ENCODE results near the gene PARD3B. TPM values are rescaled to one million over a fixed set of nuclear protein-coding genes. Genes with fewer than 3 reads are reported as not detected.
A peak's percentile ranks its signal among the peaks of the same experiment; 100 is the strongest.

PARD3B gene
- total and polyA plus RNA-seq, 5 donors from 2014 or later: 0.03 to 0.68 (median 0.08) TPM; not detected in 1

DNA sequence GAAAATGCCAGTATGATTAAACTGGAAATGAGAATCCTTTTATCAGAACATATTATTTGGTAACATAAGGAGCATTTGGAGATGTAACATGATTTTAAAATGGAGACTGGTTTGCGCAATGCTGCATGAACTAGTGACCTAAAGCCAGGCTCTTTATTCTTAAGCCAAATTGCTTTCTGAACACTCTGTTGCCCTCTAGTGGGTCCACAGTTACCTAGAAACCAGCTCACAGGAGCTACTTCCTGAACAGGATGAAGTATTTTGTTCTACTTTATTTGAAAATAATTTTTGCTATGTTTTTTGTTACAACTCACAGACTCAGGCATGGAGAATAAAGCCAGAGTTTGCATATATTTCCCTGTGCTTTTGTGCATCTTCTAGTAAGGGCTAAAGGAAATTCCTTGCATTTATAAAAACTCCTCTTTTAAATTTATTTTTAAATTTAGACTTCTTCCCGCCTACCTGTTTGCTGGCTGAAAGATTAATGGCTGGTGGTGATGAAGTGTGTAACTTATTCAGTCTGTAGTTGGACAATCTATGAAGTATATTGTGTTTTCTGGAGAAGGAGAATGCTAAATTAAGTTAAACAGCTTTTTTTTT is 146.7 kb downstream of the PARD3B start:
- Mint-ChIP-seq H3K9me3 (peaks cover 0 to 1% (median 0%) of the 10 kb centered on the region in 7 donors), H3K36me3 (no peaks in the 10 kb centered on the region), H3K4me1 (peaks cover 0 to 6% (median 2%) of the 10 kb centered on the region in 4 donors), H3K27ac (no peak overlapping the region), H3K4me3 (no peak overlapping the region), H3K27me3 (peaks cover 3% of the 10 kb centered on the region)
- Histone ChIP-seq H3K27me3 (ENCODE audit: control insufficient read depth, insufficient read depth, low read length) (peaks cover 2% of the 10 kb centered on the region), H3K36me3 (ENCODE audit: control insufficient read depth, insufficient read depth, low read length) (no peaks in the 10 kb centered on the region), H3K4me1 (ENCODE audit: control insufficient read depth, insufficient read depth, low read length, poor library complexity, severe bottlenecking) (no peaks in the 10 kb centered on the region), H3K9me3 (ENCODE audit: control insufficient read depth in 2 of 2, low read length in 2 of 2) (no peaks in the 10 kb centered on the region), H3K4me3 (ENCODE audit: low read depth, low read length) (no peak overlapping the region), H3K27ac (ENCODE audit: insufficient read depth, low read length, poor library complexity, severe bottlenecking) (no peak overlapping the region)
- ATAC-seq (ENCODE audit: low read depth in 2 of 2) (no peak), DNase-seq (peak in 2 of 3 donors; percentile 13 to 64)

GRCh38 chr2:204692790-204693189 is 147.5 kb downstream of the PARD3B start:
- Histone ChIP-seq H3K4me1 (ENCODE audit: control insufficient read depth, insufficient read depth, low read length, poor library complexity, severe bottlenecking) (no peaks in the 10 kb centered on the region), H3K36me3 (ENCODE audit: control insufficient read depth, insufficient read depth, low read length) (no peaks in the 10 kb centered on the region), H3K27ac (ENCODE audit: insufficient read depth, low read length, poor library complexity, severe bottlenecking) (no peak overlapping the region), H3K4me3 (ENCODE audit: low read depth, low read length) (no peak overlapping the region), H3K9me3 (ENCODE audit: control insufficient read depth in 2 of 2, low read length in 2 of 2) (no peaks in the 10 kb centered on the region), H3K27me3 (ENCODE audit: control insufficient read depth, insufficient read depth, low read length) (peaks cover 2% of the 10 kb centered on the region)
- no peak overlapping the region for H3K4me3 Mint-ChIP-seq
- H3K27me3 Mint-ChIP-seq: peaks cover 4% of the 10 kb centered on the region
- peaks cover 0 to 1% (median 0%) of the 10 kb centered on the region in 7 donors for H3K9me3 Mint-ChIP-seq
- peaks cover 0 to 6% (median 2%) of the 10 kb centered on the region in 4 donors for H3K4me1 Mint-ChIP-seq
- ATAC-seq (ENCODE audit: low read depth in 2 of 2): no peak
- no peak overlapping the region for H3K27ac Mint-ChIP-seq
- no peaks in the 10 kb centered on the region for H3K36me3 Mint-ChIP-seq
- no peak for DNase-seq

DNA sequence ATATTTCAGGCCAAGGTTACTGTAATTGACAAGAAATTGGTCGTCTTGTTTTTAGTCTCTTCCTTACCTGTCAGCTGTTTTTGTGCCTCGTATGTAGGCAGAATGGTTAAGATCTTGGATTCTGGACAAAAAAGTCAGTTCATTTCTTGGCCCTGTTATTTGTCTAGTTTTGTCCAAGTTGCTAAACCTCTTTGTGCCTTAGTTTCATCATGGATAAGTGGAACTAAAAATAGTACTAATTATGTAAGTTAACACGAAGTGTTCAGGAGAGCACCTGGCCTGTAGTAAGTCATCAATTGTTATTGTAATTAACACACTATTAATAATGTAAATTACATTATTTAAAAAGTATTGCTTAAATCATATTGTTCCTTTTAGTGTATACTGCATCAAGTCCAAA is 148.0 kb downstream of the PARD3B start:
- H3K27ac Mint-ChIP-seq: no peak overlapping the region
- no peaks in the 10 kb centered on the region for H3K36me3 Mint-ChIP-seq
- Histone ChIP-seq H3K27ac (ENCODE audit: insufficient read depth, low read length, poor library complexity, severe bottlenecking) (no peak overlapping the region), H3K4me3 (ENCODE audit: low read depth, low read length) (no peak overlapping the region), H3K4me1 (ENCODE audit: control insufficient read depth, insufficient read depth, low read length, poor library complexity, severe bottlenecking) (no peaks in the 10 kb centered on the region), H3K36me3 (ENCODE audit: control insufficient read depth, insufficient read depth, low read length) (no peaks in the 10 kb centered on the region), H3K27me3 (ENCODE audit: control insufficient read depth, insufficient read depth, low read length) (peaks cover 2% of the 10 kb centered on the region), H3K9me3 (ENCODE audit: control insufficient read depth in 2 of 2, low read length in 2 of 2) (no peaks in the 10 kb centered on the region)
- H3K9me3 Mint-ChIP-seq: peaks cover 0 to 1% (median 0%) of the 10 kb centered on the region in 7 donors
- peak overlapping the region in 1 of 4 donors; percentile 28 for H3K4me3 Mint-ChIP-seq
- ATAC-seq (ENCODE audit: low read depth in 2 of 2) (no peak), DNase-seq (no peak)
- peaks cover 4% of the 10 kb centered on the region for H3K27me3 Mint-ChIP-seq
- H3K4me1 Mint-ChIP-seq: peaks cover 0 to 6% (median 2%) of the 10 kb centered on the region in 4 donors

DNA sequence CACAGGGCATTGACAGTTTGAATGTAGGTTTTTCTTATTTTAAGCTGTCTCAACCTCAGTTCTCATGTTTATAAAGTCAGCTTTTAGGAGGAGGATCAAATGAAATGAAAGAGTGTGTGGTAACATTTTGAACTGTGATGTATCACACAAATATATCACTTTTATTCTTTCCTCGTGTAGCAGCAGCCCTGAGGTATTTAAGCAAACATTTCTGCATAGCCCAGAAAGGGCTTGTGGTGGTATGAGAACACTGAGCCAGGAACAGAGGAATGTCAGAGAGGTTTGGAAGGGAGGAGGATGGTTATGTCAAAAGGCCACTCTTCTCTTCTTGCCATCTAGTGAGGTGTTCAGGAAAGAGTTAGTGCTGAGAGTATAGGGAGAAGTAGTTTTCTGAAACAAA is 150.2 kb downstream of the PARD3B start:
- Mint-ChIP-seq H3K27ac (peak overlapping the region in 1 of 3 donors; percentile 60), H3K4me3 (no peak overlapping the region), H3K27me3 (peaks cover 8% of the 10 kb centered on the region), H3K4me1 (peaks cover 0 to 6% (median 2%) of the 10 kb centered on the region in 4 donors), H3K9me3 (peaks cover 0 to 2% (median 0%) of the 10 kb centered on the region in 7 donors), H3K36me3 (no peaks in the 10 kb centered on the region)
- Histone ChIP-seq H3K27ac (ENCODE audit: insufficient read depth, low read length, poor library complexity, severe bottlenecking) (no peak overlapping the region), H3K4me3 (ENCODE audit: low read depth, low read length) (no peak overlapping the region), H3K36me3 (ENCODE audit: control insufficient read depth, insufficient read depth, low read length) (no peaks in the 10 kb centered on the region), H3K4me1 (ENCODE audit: control insufficient read depth, insufficient read depth, low read length, poor library complexity, severe bottlenecking) (no peaks in the 10 kb centered on the region), H3K27me3 (ENCODE audit: control insufficient read depth, insufficient read depth, low read length) (peaks cover 2% of the 10 kb centered on the region), H3K9me3 (ENCODE audit: control insufficient read depth in 2 of 2, low read length in 2 of 2) (no peaks in the 10 kb centered on the region)
- ATAC-seq (ENCODE audit: low read depth in 2 of 2) (no peak), DNase-seq (no peak)

GRCh38 chr2:204696124-204696523 is 150.8 kb downstream of the PARD3B start:
- no peak for DNase-seq

GRCh38 chr2:204705243-204705932 is 160.1 kb downstream of the PARD3B start:
- H3K36me3 Mint-ChIP-seq: no peaks in the 10 kb centered on the region
- no peak overlapping the region for H3K27ac Mint-ChIP-seq
- H3K9me3 Mint-ChIP-seq: peaks cover 0 to 2% (median 0%) of the 10 kb centered on the region in 7 donors
- DNase-seq: no peak
- Histone ChIP-seq H3K27ac (ENCODE audit: insufficient read depth, low read length, poor library complexity, severe bottlenecking) (no peak overlapping the region), H3K36me3 (ENCODE audit: control insufficient read depth, insufficient read depth, low read length) (no peaks in the 10 kb centered on the region), H3K4me1 (ENCODE audit: control insufficient read depth, insufficient read depth, low read length, poor library complexity, severe bottlenecking) (no peaks in the 10 kb centered on the region), H3K27me3 (ENCODE audit: control insufficient read depth, insufficient read depth, low read length) (no peaks in the 10 kb centered on the region), H3K4me3 (ENCODE audit: low read depth, low read length) (no peak overlapping the region), H3K9me3 (ENCODE audit: control insufficient read depth in 2 of 2, low read length in 2 of 2) (no peaks in the 10 kb centered on the region)
- ATAC-seq (ENCODE audit: low read depth in 2 of 2): no peak
- no peaks in the 10 kb centered on the region for H3K4me1 Mint-ChIP-seq
- peaks cover 16% of the 10 kb centered on the region for H3K27me3 Mint-ChIP-seq
- no peak overlapping the region for H3K4me3 Mint-ChIP-seq

More at GRCh38 chr2:204696124-204696523, 150.8 kb downstream of the PARD3B start:
- peaks cover 0 to 3% (median 0%) of the 10 kb centered on the region in 7 donors for H3K9me3 Mint-ChIP-seq
- H3K4me1 ChIP-seq (ENCODE audit: control insufficient read depth, insufficient read depth, low read length, poor library complexity, severe bottlenecking): no peaks in the 10 kb centered on the region
- no peaks in the 10 kb centered on the region for H3K36me3 Mint-ChIP-seq
- no peaks in the 10 kb centered on the region for H3K9me3 ChIP-seq (ENCODE audit: control insufficient read depth in 2 of 2, low read length in 2 of 2)
- H3K36me3 ChIP-seq (ENCODE audit: control insufficient read depth, insufficient read depth, low read length): no peaks in the 10 kb centered on the region
- no peak overlapping the region for H3K27ac ChIP-seq (ENCODE audit: insufficient read depth, low read length, poor library complexity, severe bottlenecking)
- H3K27me3 Mint-ChIP-seq: peaks cover 8% of the 10 kb centered on the region
- H3K27ac Mint-ChIP-seq: peak overlapping the region in 1 of 3 donors; percentile 60
- H3K27me3 ChIP-seq (ENCODE audit: control insufficient read depth, insufficient read depth, low read length): peaks cover 2% of the 10 kb centered on the region
- no peak for ATAC-seq (ENCODE audit: low read depth in 2 of 2)
- peaks cover 0 to 6% (median 2%) of the 10 kb centered on the region in 4 donors for H3K4me1 Mint-ChIP-seq
- no peak overlapping the region for H3K4me3 ChIP-seq (ENCODE audit: low read depth, low read length)
- H3K4me3 Mint-ChIP-seq: no peak overlapping the region

GRCh38 chr2:204706939-204707338 is 161.7 kb downstream of the PARD3B start:
- Mint-ChIP-seq H3K9me3 (no peaks in the 10 kb centered on the region), H3K27ac (no peak overlapping the region)

More at GRCh38 chr2:204706939-204707338, 161.7 kb downstream of the PARD3B start:
- ATAC-seq (ENCODE audit: low read depth in 2 of 2) (no peak), DNase-seq (no peak)
- no peaks in the 10 kb centered on the region for H3K4me1 ChIP-seq (ENCODE audit: control insufficient read depth, insufficient read depth, low read length, poor library complexity, severe bottlenecking)
- Mint-ChIP-seq H3K4me3 (no peak overlapping the region), H3K4me1 (no peaks in the 10 kb centered on the region), H3K27me3 (peaks cover 16% of the 10 kb centered on the region), H3K36me3 (no peaks in the 10 kb centered on the region)
- H3K27ac ChIP-seq (ENCODE audit: insufficient read depth, low read length, poor library complexity, severe bottlenecking): no peak overlapping the region
- no peaks in the 10 kb centered on the region for H3K27me3 ChIP-seq (ENCODE audit: control insufficient read depth, insufficient read depth, low read length)
- H3K36me3 ChIP-seq (ENCODE audit: control insufficient read depth, insufficient read depth, low read length): no peaks in the 10 kb centered on the region
- no peak overlapping the region for H3K4me3 ChIP-seq (ENCODE audit: low read depth, low read length)
- H3K9me3 ChIP-seq (ENCODE audit: control insufficient read depth in 2 of 2, low read length in 2 of 2): no peaks in the 10 kb centered on the region

Data from CD4-positive, CD25-positive, alpha-beta regulatory T cell (primary cell).